WI38 (cell line): ENCODE results near the gene AADACL3.

Source experiments
- H3K4me3 ChIP-seq: 2 replicates; pipeline ENCODE4 v1.5.1; 2011; ENCODE audit warnings: low read depth, mild to moderate bottlenecking, control low read depth, low read length
- CTCF ChIP-seq: IDR thresholded peaks from 2 replicates; pipeline ENCODE4 v1.5.1; 2012; ENCODE audit warnings: low read depth, mild to moderate bottlenecking, control low read depth, low read length

Gene AADACL3

DNA sequence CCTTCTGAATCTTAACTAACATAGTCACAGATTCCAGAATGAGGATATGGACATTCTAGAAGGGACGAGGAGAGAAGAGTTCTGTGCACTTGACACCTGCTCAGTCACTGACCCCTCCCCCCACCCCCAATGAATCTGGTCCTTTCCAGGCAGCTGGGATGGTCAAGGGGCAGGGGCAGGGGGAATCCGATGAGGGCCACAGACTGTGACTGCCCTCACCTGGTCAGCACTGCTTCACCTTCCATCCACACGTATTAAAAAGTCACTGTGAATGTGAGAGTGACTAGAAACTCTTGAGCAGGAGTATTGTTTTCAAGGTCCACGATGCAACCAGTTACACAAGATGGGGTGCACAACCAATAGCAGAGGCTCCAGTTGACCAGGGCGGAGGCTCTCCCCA, 48.1 kb downstream of the AADACL3 start:
- TF ChIP-seq CTCF, result no peak
- H3K4me3 ChIP-seq, result no peak overlapping the region

GRCh38 chr1:12769031-12769430, 53.1 kb downstream of the AADACL3 start:
- H3K4me3 ChIP-seq, result no peak overlapping the region
- no peak for TF ChIP-seq CTCF

GRCh38 chr1:12769976-12770505, 54.1 kb downstream of the AADACL3 start:
- no peak for TF ChIP-seq CTCF
- H3K4me3 ChIP-seq, result no peak overlapping the region

DNA sequence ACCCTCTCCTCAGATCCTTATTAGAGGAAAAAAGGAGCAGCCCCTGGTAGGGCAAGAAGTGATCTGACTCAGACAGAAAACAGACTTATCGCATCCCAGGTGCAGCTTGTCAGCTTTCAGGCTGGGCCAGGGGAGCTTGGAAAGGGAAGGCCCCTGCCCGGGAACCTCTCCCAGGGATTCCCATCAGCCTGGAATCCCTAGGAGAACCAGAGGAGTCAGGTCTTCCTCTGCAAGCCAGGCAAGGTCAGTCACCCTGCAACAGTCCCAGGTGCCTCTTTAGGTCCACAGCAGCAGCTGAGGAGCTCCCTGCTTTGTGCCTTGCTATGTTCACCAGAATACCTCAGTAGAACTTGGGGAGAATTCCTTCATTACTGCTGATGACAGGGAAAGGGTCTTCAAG, 54.7 kb downstream of the AADACL3 start:
- no peak for TF ChIP-seq CTCF

DNA sequence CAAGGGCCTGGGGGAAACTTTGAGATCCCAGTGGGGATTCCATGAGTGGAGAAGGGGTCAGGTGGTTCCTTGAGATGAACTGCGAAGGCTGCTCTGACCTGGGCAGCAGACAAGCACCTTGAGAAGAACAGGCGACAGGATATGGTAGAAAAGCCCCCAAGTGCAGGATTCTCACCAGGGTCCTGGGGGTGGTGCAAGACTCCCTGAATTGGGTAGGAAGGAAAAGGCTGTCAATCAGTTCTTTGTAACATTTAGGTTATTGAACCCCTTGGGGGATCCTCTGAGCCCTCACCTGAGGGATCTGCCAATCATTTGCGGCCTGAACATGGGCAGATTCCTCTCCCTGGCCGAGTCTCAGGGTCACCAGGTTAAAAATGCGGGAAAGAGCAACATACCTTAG, 55.3 kb downstream of the AADACL3 start:
- no peak overlapping the region for H3K4me3 ChIP-seq
- no peak for TF ChIP-seq CTCF

More for the DNA sequence above, 54.7 kb downstream of the AADACL3 start:
- no peak overlapping the region for H3K4me3 ChIP-seq

DNA sequence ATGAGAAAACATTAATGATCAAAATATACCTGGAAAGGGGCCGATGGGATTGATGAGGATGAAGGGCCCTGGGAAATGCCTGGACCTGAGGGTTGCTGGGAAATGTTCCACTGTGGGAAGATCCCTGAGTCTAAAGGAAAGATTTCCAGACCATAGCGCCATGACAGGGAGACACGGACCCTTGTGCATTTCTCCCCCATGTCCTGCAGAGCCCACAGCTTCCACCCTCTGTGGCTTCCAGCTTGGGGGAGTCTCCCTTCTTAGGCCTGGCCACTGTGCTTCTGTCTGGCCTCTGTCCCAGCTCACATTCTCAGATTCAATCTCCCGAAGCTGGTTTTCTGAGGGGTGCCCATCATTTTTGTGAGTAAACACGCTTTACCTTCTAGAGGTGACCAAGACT, 56.6 kb downstream of the AADACL3 start:
- no peak for TF ChIP-seq CTCF
- no peak overlapping the region for H3K4me3 ChIP-seq

DNA sequence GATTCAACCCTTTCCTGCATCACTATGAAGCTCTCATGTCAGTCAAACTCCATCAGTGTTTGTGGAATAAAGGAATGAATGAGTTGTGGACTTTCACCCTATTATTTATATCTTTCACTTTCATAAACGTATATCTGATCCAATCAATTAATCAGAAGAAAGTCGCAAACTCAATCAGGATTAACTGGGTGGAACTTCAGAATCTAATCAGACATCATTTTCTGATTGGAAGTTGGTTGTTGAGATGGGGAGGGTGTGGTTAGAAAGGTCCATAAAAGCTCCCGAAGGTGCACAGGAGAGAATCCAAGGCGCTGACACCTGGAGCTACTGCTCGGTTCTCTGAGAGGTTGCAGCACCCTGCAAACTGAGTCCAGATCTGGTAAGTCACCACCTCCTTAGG, 57.5 kb downstream of the AADACL3 start, which contains the start of gene PRAMEF12:
Gene PRAMEF12 (plus strand): TSS at position 301 of the 400 bp plus-strand sequence. CDS start 1,130 bp downstream, outside the sequence.
- no peak within 1 kb of the TSS for H3K4me3 ChIP-seq
- no peak for TF ChIP-seq CTCF
